Transverse colon (tissue), 4 donors: Measurements from ENCODE around the gene UBE2E2.

ENCODE experiments used
- EP300 ChIP-seq: sonication (generic); formaldehyde crosslinking; IDR thresholded peaks from one replicate; pipeline ENCODE4 v1.6.1; 2017; ENCODE audit warnings: antibody characterized with exemption, low read depth
- POLR2A ChIP-seq: fragments of 450-650 bp; IDR thresholded peaks from one replicate; pipeline ENCODE4 v1.6.1; 2016; ENCODE audit warnings: antibody characterized with exemption, mild to moderate bottlenecking, moderate library complexity
- POLR2AphosphoS5 ChIP-seq, 3 donors: sonication (generic); formaldehyde crosslinking; IDR thresholded peaks; one replicate each; pipeline ENCODE4 v1.6.1; 2016; ENCODE audit warnings: antibody characterized with exemption in 3 of 3
- TF ChIP-seq, protein P1 (sequence below), 5 experiments: fragments of 200-600 bp in 3 of 5; fragments of 450-650 bp in 2 of 5; sonication (generic) in 3 of 5; IDR thresholded peaks; 1 replicate in 2 of 5; 2 replicates in 3 of 5; pipeline ENCODE4 v1.5.1; 2016 to 2017; ENCODE audit warnings: antibody characterized with exemption in 5 of 5, inconsistent platforms in 3 of 5, mild to moderate bottlenecking in 2 of 5, moderate library complexity in 1 of 5

DNA sequence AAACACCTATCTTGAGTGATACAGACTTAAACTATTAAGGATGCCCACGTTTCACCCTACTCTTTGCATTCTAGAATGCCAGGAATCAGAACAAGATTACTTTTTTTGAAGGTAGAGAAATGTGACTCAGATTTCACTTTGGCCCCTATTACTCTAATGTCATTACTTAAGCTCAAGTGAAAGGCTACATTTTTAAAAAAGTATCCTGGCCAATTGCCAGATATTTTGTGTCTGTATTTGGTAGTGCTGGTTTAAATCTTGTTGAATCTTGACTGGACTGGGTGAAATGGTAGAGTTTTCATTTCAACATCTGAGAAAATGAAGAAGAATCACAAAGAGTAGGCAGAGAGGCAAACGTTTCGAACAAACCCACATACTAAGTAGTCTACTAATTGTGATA lies 384.4 kb downstream of the UBE2E2 start:
- TF ChIP-seq POLR2A = no peak
- TF ChIP-seq, protein P1, sequence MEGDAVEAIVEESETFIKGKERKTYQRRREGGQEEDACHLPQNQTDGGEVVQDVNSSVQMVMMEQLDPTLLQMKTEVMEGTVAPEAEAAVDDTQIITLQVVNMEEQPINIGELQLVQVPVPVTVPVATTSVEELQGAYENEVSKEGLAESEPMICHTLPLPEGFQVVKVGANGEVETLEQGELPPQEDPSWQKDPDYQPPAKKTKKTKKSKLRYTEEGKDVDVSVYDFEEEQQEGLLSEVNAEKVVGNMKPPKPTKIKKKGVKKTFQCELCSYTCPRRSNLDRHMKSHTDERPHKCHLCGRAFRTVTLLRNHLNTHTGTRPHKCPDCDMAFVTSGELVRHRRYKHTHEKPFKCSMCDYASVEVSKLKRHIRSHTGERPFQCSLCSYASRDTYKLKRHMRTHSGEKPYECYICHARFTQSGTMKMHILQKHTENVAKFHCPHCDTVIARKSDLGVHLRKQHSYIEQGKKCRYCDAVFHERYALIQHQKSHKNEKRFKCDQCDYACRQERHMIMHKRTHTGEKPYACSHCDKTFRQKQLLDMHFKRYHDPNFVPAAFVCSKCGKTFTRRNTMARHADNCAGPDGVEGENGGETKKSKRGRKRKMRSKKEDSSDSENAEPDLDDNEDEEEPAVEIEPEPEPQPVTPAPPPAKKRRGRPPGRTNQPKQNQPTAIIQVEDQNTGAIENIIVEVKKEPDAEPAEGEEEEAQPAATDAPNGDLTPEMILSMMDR (IDR thresholded peaks at IDR 0.05) = no peak
- no peak for TF ChIP-seq POLR2AphosphoS5 (IDR thresholded peaks at IDR 0.05)
- TF ChIP-seq EP300 = no peak
